Stimulated activated naive B cell treated with anti-CD40 and anti-IgM and Interleukin-4, amounts not matched to agents 10 μg/mL and 1 μg/mL and 100 μg/mL, for 72 hours (primary cell): ENCODE data around the gene TLR1.

Source experiments
- ATAC-seq, 2 donors: fragments of 150-1000 bp; cut with Tn5 transposase; replicated peaks; 2 replicates each; pipeline ENCODE4 v1.10.0; 2021; ENCODE audit warnings: moderate library complexity in 1 of 2
- DNase-seq: peaks from one replicate; pipeline ENCODE4 v3.0.0; 2021
- H3K27ac Mint-ChIP-seq: one replicate; pipeline ENCODE4 v1.8.0; 2022; ENCODE audit warnings: mild to moderate bottlenecking, mixed read lengths
- H3K27me3 Mint-ChIP-seq, 2 donors: one replicate each; pipeline ENCODE4 v1.8.0; 2022; ENCODE audit warnings: mixed read lengths in 2 of 2
- H3K36me3 Mint-ChIP-seq, 2 donors: one replicate each; pipeline ENCODE4 v1.8.0; 2022; ENCODE audit warnings: mixed read lengths in 2 of 2, mild to moderate bottlenecking in 1 of 2
- H3K4me1 Mint-ChIP-seq, 2 donors: one replicate each; pipeline ENCODE4 v1.8.0; 2022; ENCODE audit warnings: mixed read lengths in 2 of 2, mild to moderate bottlenecking in 1 of 2
- H3K4me3 Mint-ChIP-seq, 2 donors: one replicate each; pipeline ENCODE4 v1.8.0; 2022; ENCODE audit warnings: mild to moderate bottlenecking in 2 of 2, mixed read lengths in 2 of 2, moderate library complexity in 1 of 2
- H3K9me3 Mint-ChIP-seq, 2 donors: one replicate each; pipeline ENCODE4 v1.8.0; 2022; ENCODE audit warnings: mixed read lengths in 2 of 2, mild to moderate bottlenecking in 1 of 2

The TLR1 gene

GRCh38 chr4:38800366-38800765, 4.2 kb downstream of the TLR1 start:
- peaks cover 19 to 37% of the 10 kb centered on the region in 2 donors for H3K4me1 Mint-ChIP-seq
- ATAC-seq = no peak
- H3K36me3 Mint-ChIP-seq = peaks cover 48 to 50% of the 10 kb centered on the region in 2 donors
- H3K27ac Mint-ChIP-seq = no peak overlapping the region
- no peak overlapping the region for H3K4me3 Mint-ChIP-seq
- H3K9me3 Mint-ChIP-seq = peaks cover 3 to 20% of the 10 kb centered on the region in 2 donors
- DNase-seq = no peak
- H3K27me3 Mint-ChIP-seq = no peaks in the 10 kb centered on the region

- Mint-ChIP-seq H3K36me3 (peaks cover 34 to 41% of the 10 kb centered on the region in 2 donors), H3K9me3 (peaks cover 11 to 16% of the 10 kb centered on the region in 2 donors), H3K27me3 (no peaks in the 10 kb centered on the region), H3K4me1 (peaks cover 6 to 12% of the 10 kb centered on the region in 2 donors), H3K27ac (no peak overlapping the region), H3K4me3 (no peak overlapping the region)
- DNase-seq (no peak), ATAC-seq (no peak)
Observed at GRCh38 chr4:38795087-38795486, 9.5 kb downstream of the TLR1 start.

- peaks cover 11 to 12% of the 10 kb centered on the region in 2 donors for H3K9me3 Mint-ChIP-seq
- no peak for DNase-seq
- peaks cover 6 to 12% of the 10 kb centered on the region in 2 donors for H3K4me1 Mint-ChIP-seq
- peaks cover 25 to 34% of the 10 kb centered on the region in 2 donors for H3K36me3 Mint-ChIP-seq
- no peak overlapping the region for H3K27ac Mint-ChIP-seq
- ATAC-seq = no peak
- no peak overlapping the region for H3K4me3 Mint-ChIP-seq
- no peaks in the 10 kb centered on the region for H3K27me3 Mint-ChIP-seq
Observed at GRCh38 chr4:38794051-38794450, 10.5 kb downstream of the TLR1 start.

- H3K27ac Mint-ChIP-seq = no peak overlapping the region
- DNase-seq (no peak), ATAC-seq (no peak)
- peaks cover 10 to 11% of the 10 kb centered on the region in 2 donors for H3K9me3 Mint-ChIP-seq
- H3K27me3 Mint-ChIP-seq = no peaks in the 10 kb centered on the region
- H3K36me3 Mint-ChIP-seq = peaks cover 10 to 24% of the 10 kb centered on the region in 2 donors
- peaks cover 12 to 24% of the 10 kb centered on the region in 2 donors for H3K4me1 Mint-ChIP-seq
- no peak overlapping the region for H3K4me3 Mint-ChIP-seq
Observed at GRCh38 chr4:38791010-38791409, 13.6 kb downstream of the TLR1 start.

GRCh38 chr4:38788317-38788716, 16.3 kb downstream of the TLR1 start:
- no peak overlapping the region for H3K4me3 Mint-ChIP-seq
- no peak for ATAC-seq

GRCh38 chr4:38787693-38788092, 16.9 kb downstream of the TLR1 start:
- Mint-ChIP-seq H3K27ac (no peak overlapping the region), H3K9me3 (peaks cover 3 to 4% of the 10 kb centered on the region in 2 donors), H3K4me3 (no peak overlapping the region), H3K36me3 (peaks cover 2 to 5% of the 10 kb centered on the region in 2 donors), H3K4me1 (peaks cover 19 to 50% of the 10 kb centered on the region in 2 donors), H3K27me3 (no peaks in the 10 kb centered on the region)
- ATAC-seq (no peak), DNase-seq (no peak)

More at GRCh38 chr4:38788317-38788716, 16.3 kb downstream of the TLR1 start:
- Mint-ChIP-seq H3K27me3 (no peaks in the 10 kb centered on the region), H3K4me1 (peaks cover 19 to 49% of the 10 kb centered on the region in 2 donors), H3K36me3 (peaks cover 2 to 5% of the 10 kb centered on the region in 2 donors), H3K9me3 (peaks cover 3 to 4% of the 10 kb centered on the region in 2 donors), H3K27ac (no peak overlapping the region)
- no peak for DNase-seq

- peaks cover 2 to 5% of the 10 kb centered on the region in 2 donors for H3K36me3 Mint-ChIP-seq
- ATAC-seq = peak; percentile 89 to 94
- peak; percentile 73 for DNase-seq
- H3K27me3 Mint-ChIP-seq = no peaks in the 10 kb centered on the region
- peak overlapping the region; percentile 14 to 39 for H3K4me3 Mint-ChIP-seq
- H3K4me1 Mint-ChIP-seq = peaks cover 16 to 44% of the 10 kb centered on the region in 2 donors
- peaks cover 3 to 4% of the 10 kb centered on the region in 2 donors for H3K9me3 Mint-ChIP-seq
- peak overlapping the region; percentile 75 for H3K27ac Mint-ChIP-seq
Observed at GRCh38 chr4:38785901-38786402, 18.6 kb downstream of the TLR1 start.

GRCh38 chr4:38785041-38785790, 19.4 kb downstream of the TLR1 start:
- no peak for ATAC-seq
- Mint-ChIP-seq H3K27me3 (no peaks in the 10 kb centered on the region), H3K9me3 (peaks cover 3 to 4% of the 10 kb centered on the region in 2 donors), H3K4me1 (peaks cover 13 to 48% of the 10 kb centered on the region in 2 donors), H3K27ac (no peak overlapping the region), H3K36me3 (peaks cover 2 to 4% of the 10 kb centered on the region in 2 donors), H3K4me3 (no peak overlapping the region)
- no peak for DNase-seq

GRCh38 chr4:38784141-38784540, 20.4 kb downstream of the TLR1 start:
- Mint-ChIP-seq H3K4me3 (no peak overlapping the region), H3K36me3 (peaks cover 5 to 6% of the 10 kb centered on the region in 2 donors), H3K4me1 (peaks cover 18 to 56% of the 10 kb centered on the region in 2 donors), H3K9me3 (peaks cover 0 to 2% of the 10 kb centered on the region in 2 donors), H3K27me3 (no peaks in the 10 kb centered on the region), H3K27ac (no peak overlapping the region)
- ATAC-seq = no peak
- DNase-seq = no peak

GRCh38 chr4:38783109-38783460, 21.5 kb downstream of the TLR1 start:
- ATAC-seq = no peak
- Mint-ChIP-seq H3K36me3 (peaks cover 8 to 11% of the 10 kb centered on the region in 2 donors), H3K4me3 (no peak overlapping the region), H3K27me3 (no peaks in the 10 kb centered on the region), H3K9me3 (peaks cover 0 to 2% of the 10 kb centered on the region in 2 donors), H3K4me1 (peaks cover 20 to 59% of the 10 kb centered on the region in 2 donors), H3K27ac (no peak overlapping the region)
- no peak for DNase-seq

- ATAC-seq = peak; percentile 69 to 75
- peaks cover 0 to 2% of the 10 kb centered on the region in 2 donors for H3K9me3 Mint-ChIP-seq
- peak within 1 kb of the TSS; percentile 90 for H3K27ac Mint-ChIP-seq
- H3K4me3 Mint-ChIP-seq = peak within 1 kb of the TSS; percentile 88
- peaks cover 18 to 54% of the 10 kb centered on the region in 2 donors for H3K4me1 Mint-ChIP-seq
- H3K27me3 Mint-ChIP-seq = no peaks in the 10 kb centered on the region
- peaks cover 13 to 16% of the 10 kb centered on the region in 2 donors for H3K36me3 Mint-ChIP-seq
- peak; percentile 60 for DNase-seq
Observed at GRCh38 chr4:38782452-38783108, 22.0 kb downstream of the TLR1 start, which contains the start of gene TLR10. TLR10 (minus strand) TSS chr4:38782990; CDS start chr4:38775590, 7,400 bp downstream.

GRCh38 chr4:38781854-38782261, 22.7 kb downstream of the TLR1 start:
- peaks cover 20 to 23% of the 10 kb centered on the region in 2 donors for H3K36me3 Mint-ChIP-seq
- peak overlapping the region; percentile 90 for H3K27ac Mint-ChIP-seq
- H3K9me3 Mint-ChIP-seq = peaks cover 5% of the 10 kb centered on the region in 2 donors
- DNase-seq (no peak), ATAC-seq (peak; percentile 18 to 35)
- H3K4me1 Mint-ChIP-seq = peaks cover 22 to 59% of the 10 kb centered on the region in 2 donors
- peak overlapping the region; percentile 88 for H3K4me3 Mint-ChIP-seq
- H3K27me3 Mint-ChIP-seq = no peaks in the 10 kb centered on the region

- ATAC-seq (peak; percentile 15 to 21), DNase-seq (no peak)
- H3K27ac Mint-ChIP-seq = peak overlapping the region; percentile 84
- H3K27me3 Mint-ChIP-seq = no peaks in the 10 kb centered on the region
- H3K4me3 Mint-ChIP-seq = peak overlapping the region; percentile 70 to 76
- peaks cover 24 to 63% of the 10 kb centered on the region in 2 donors for H3K4me1 Mint-ChIP-seq
- peaks cover 29 to 31% of the 10 kb centered on the region in 2 donors for H3K36me3 Mint-ChIP-seq
- H3K9me3 Mint-ChIP-seq = peaks cover 7 to 9% of the 10 kb centered on the region in 2 donors
Observed at GRCh38 chr4:38780833-38781484, 23.6 kb downstream of the TLR1 start.

- Mint-ChIP-seq H3K9me3 (peaks cover 7% of the 10 kb centered on the region in 2 donors), H3K27me3 (no peaks in the 10 kb centered on the region), H3K4me1 (peaks cover 25 to 60% of the 10 kb centered on the region in 2 donors), H3K36me3 (peaks cover 32 to 37% of the 10 kb centered on the region in 2 donors), H3K27ac (peak overlapping the region; percentile 37), H3K4me3 (peak overlapping the region; percentile 30 to 75)
- DNase-seq (no peak), ATAC-seq (no peak)
Observed at GRCh38 chr4:38779790-38780189, 24.8 kb downstream of the TLR1 start.
